Activated T-helper 1 cell treated with anti-CD3 and anti-CD28 coated beads, Interleukin-2, amount 50 U/mL, for 16 hours (primary cell): ENCODE measurements around the gene ENOX1.

Source experiments
- DNase-seq, 2 donors: peaks; one replicate each; pipeline ENCODE4 v3.0.0-alpha.2; 2020; ENCODE audit warnings: low read depth in 1 of 2, low spot score in 1 of 2

Gene ENOX1

GRCh38 chr13:43295321-43295720 lies 491.5 kb downstream of the ENOX1 start:
- no peak for DNase-seq

- no peak for DNase-seq
These were observed 492.4 kb downstream of the ENOX1 start for GRCh38 chr13:43294412-43294811.

- no peak for DNase-seq
These were observed 492.8 kb downstream of the ENOX1 start for GRCh38 chr13:43293986-43294385.

GRCh38 chr13:43293561-43293960 lies 493.2 kb downstream of the ENOX1 start:
- DNase-seq: no peak

GRCh38 chr13:43293008-43293407 lies 493.8 kb downstream of the ENOX1 start:
- no peak for DNase-seq

- no peak for DNase-seq
These were observed 495.3 kb downstream of the ENOX1 start for GRCh38 chr13:43291287-43292060.

GRCh38 chr13:43289470-43290255 lies 497.1 kb downstream of the ENOX1 start:
- no peak for DNase-seq

- no peak for DNase-seq
These were observed 500.0 kb downstream of the ENOX1 start for GRCh38 chr13:43286751-43287150.

GRCh38 chr13:43285933-43286597 lies 500.7 kb downstream of the ENOX1 start:
- no peak for DNase-seq

- DNase-seq: no peak
These were observed 502.6 kb downstream of the ENOX1 start for GRCh38 chr13:43284162-43284561.

- DNase-seq: no peak
These were observed 507.1 kb downstream of the ENOX1 start for GRCh38 chr13:43279696-43280095.

GRCh38 chr13:43278127-43278526 lies 508.6 kb downstream of the ENOX1 start:
- no peak for DNase-seq

GRCh38 chr13:43277142-43277541 lies 509.6 kb downstream of the ENOX1 start:
- no peak for DNase-seq

- no peak for DNase-seq
These were observed 511.9 kb downstream of the ENOX1 start for GRCh38 chr13:43274881-43275280.

- DNase-seq: no peak
These were observed 513.4 kb downstream of the ENOX1 start for GRCh38 chr13:43273362-43273761.

GRCh38 chr13:43272851-43273250 lies 513.9 kb downstream of the ENOX1 start:
- DNase-seq: no peak

- no peak for DNase-seq
These were observed 515.6 kb downstream of the ENOX1 start for GRCh38 chr13:43271152-43271551.

GRCh38 chr13:43270130-43270830 lies 516.5 kb downstream of the ENOX1 start:
- DNase-seq: no peak

- DNase-seq: no peak
These were observed 517.7 kb downstream of the ENOX1 start for GRCh38 chr13:43269037-43269481.

- no peak for DNase-seq
These were observed 518.1 kb downstream of the ENOX1 start for GRCh38 chr13:43268632-43269031.

- no peak for DNase-seq
These were observed 518.9 kb downstream of the ENOX1 start for GRCh38 chr13:43267916-43268315.
